GM12891 (cell line): ENCODE data around the gene TUBB3.

Experiments used
- PAX5 ChIP-seq: IDR thresholded peaks from 2 replicates; pipeline ENCODE4 v1.6.1; 2011; ENCODE audit warnings: low read length, moderate library complexity, mild to moderate bottlenecking; ENCODE audit not compliant: insufficient read depth, severe bottlenecking
- POLR2A ChIP-seq: IDR thresholded peaks from 2 replicates; pipeline ENCODE4 v1.6.1; 2011; ENCODE audit warnings: low read depth, low read length, control low read depth
- POLR2AphosphoS5 ChIP-seq: IDR thresholded peaks from 2 replicates; pipeline ENCODE4 v1.6.1; 2011; ENCODE audit warnings: low read depth, low read length, control low read depth
- POU2F2 ChIP-seq: IDR thresholded peaks from 2 replicates; pipeline ENCODE4 v1.6.1; 2011; ENCODE audit warnings: low read depth, mild to moderate bottlenecking, control low read depth, low read length, moderate library complexity
- SPI1 ChIP-seq: IDR thresholded peaks from 2 replicates; pipeline ENCODE4 v1.6.1; 2011; ENCODE audit warnings: low read depth, low read length, control low read depth
- TAF1 ChIP-seq: IDR thresholded peaks from 2 replicates; pipeline ENCODE4 v1.6.1; 2011; ENCODE audit warnings: low read depth, low read length, control low read depth

GRCh38 chr16:89890200-89890599 is 32.9 kb upstream of the TUBB3 start:
- no peak for TF ChIP-seq POLR2A
- TF ChIP-seq POLR2AphosphoS5: no peak
- no peak for TF ChIP-seq POU2F2
- no peak for TF ChIP-seq SPI1
- no peak for TF ChIP-seq TAF1
- no peak for TF ChIP-seq PAX5
